Measurements from ENCODE around the gene TNFRSF8. TPM values are rescaled to one million over a fixed set of nuclear protein-coding genes. Genes with fewer than 3 reads are reported as not detected.

TNFRSF8 gene
- total RNA-seq, 1 donor from 2014 or later, result 0.31 TPM

GRCh38 chr1:12141163-12141850 lies 78.2 kb downstream of the TNFRSF8 start:
- H3K9me3 Mint-ChIP-seq, result no peaks in the 10 kb centered on the region
- H3K4me1 Mint-ChIP-seq, result peaks cover 15% of the 10 kb centered on the region
- H3K27ac Mint-ChIP-seq, result no peak overlapping the region
- no peak for DNase-seq (ENCODE audit: low spot score in 2 of 2, unreplicated experiment in 2 of 2)
- no peak overlapping the region for H3K4me3 Mint-ChIP-seq
- H3K27me3 Mint-ChIP-seq (ENCODE audit: low read depth), result no peaks in the 10 kb centered on the region
- no peaks in the 10 kb centered on the region for H3K36me3 Mint-ChIP-seq
- TF ChIP-seq CTCF (IDR thresholded peaks at IDR 0.05; ENCODE audit: unreplicated experiment), result no peak

- peaks cover 17% of the 10 kb centered on the region for H3K4me1 Mint-ChIP-seq
- H3K27ac Mint-ChIP-seq, result no peak overlapping the region
- H3K27me3 Mint-ChIP-seq (ENCODE audit: low read depth), result no peaks in the 10 kb centered on the region
- no peak for TF ChIP-seq CTCF (IDR thresholded peaks at IDR 0.05; ENCODE audit: unreplicated experiment)
- H3K9me3 Mint-ChIP-seq, result no peaks in the 10 kb centered on the region
- DNase-seq (ENCODE audit: low spot score in 2 of 2, unreplicated experiment in 2 of 2), result no peak
- no peaks in the 10 kb centered on the region for H3K36me3 Mint-ChIP-seq
- no peak overlapping the region for H3K4me3 Mint-ChIP-seq
Observed at GRCh38 chr1:12142141-12142823, 79.2 kb downstream of the TNFRSF8 start.

GRCh38 chr1:12142891-12143630 lies 80.0 kb downstream of the TNFRSF8 start:
- no peak for DNase-seq (ENCODE audit: low spot score in 2 of 2, unreplicated experiment in 2 of 2)
- no peak for TF ChIP-seq CTCF (IDR thresholded peaks at IDR 0.05; ENCODE audit: unreplicated experiment)
- H3K9me3 Mint-ChIP-seq, result no peaks in the 10 kb centered on the region
- peaks cover 17% of the 10 kb centered on the region for H3K4me1 Mint-ChIP-seq
- no peak overlapping the region for H3K27ac Mint-ChIP-seq
- H3K4me3 Mint-ChIP-seq, result no peak overlapping the region
- no peaks in the 10 kb centered on the region for H3K27me3 Mint-ChIP-seq (ENCODE audit: low read depth)
- no peaks in the 10 kb centered on the region for H3K36me3 Mint-ChIP-seq

- H3K9me3 Mint-ChIP-seq, result no peaks in the 10 kb centered on the region
Observed at GRCh38 chr1:12143631-12144155, 80.6 kb downstream of the TNFRSF8 start.

More at GRCh38 chr1:12143631-12144155, 80.6 kb downstream of the TNFRSF8 start:
- H3K27ac Mint-ChIP-seq, result no peak overlapping the region
- H3K4me3 Mint-ChIP-seq, result no peak overlapping the region
- H3K27me3 Mint-ChIP-seq (ENCODE audit: low read depth), result no peaks in the 10 kb centered on the region
- peaks cover 17% of the 10 kb centered on the region for H3K4me1 Mint-ChIP-seq
- H3K36me3 Mint-ChIP-seq, result no peaks in the 10 kb centered on the region
- no peak for TF ChIP-seq CTCF (IDR thresholded peaks at IDR 0.05; ENCODE audit: unreplicated experiment)
- no peak for DNase-seq (ENCODE audit: low spot score in 2 of 2, unreplicated experiment in 2 of 2)

Data from mesothelial cell of epicardium (in vitro differentiated cells).